ENCODE data around the gene TDG. TPM values are rescaled to one million over a fixed set of nuclear protein-coding genes. Genes with fewer than 3 reads are reported as not detected.

The TDG gene
- total RNA-seq = 10 to 100 TPM; 17.4 to 17.6 TPM
- long read RNA-seq, donor 1, partial matches to known transcripts = 0 of 7 reads
- long read RNA-seq, donor 1, other reads (novel, unspliced or antisense) = 3 of 7 reads
- long read RNA-seq, donor 2, partial matches to known transcripts = 2 of 4 reads
- long read RNA-seq, donor 2, other reads (novel, unspliced or antisense) = 0 of 4 reads

DNA sequence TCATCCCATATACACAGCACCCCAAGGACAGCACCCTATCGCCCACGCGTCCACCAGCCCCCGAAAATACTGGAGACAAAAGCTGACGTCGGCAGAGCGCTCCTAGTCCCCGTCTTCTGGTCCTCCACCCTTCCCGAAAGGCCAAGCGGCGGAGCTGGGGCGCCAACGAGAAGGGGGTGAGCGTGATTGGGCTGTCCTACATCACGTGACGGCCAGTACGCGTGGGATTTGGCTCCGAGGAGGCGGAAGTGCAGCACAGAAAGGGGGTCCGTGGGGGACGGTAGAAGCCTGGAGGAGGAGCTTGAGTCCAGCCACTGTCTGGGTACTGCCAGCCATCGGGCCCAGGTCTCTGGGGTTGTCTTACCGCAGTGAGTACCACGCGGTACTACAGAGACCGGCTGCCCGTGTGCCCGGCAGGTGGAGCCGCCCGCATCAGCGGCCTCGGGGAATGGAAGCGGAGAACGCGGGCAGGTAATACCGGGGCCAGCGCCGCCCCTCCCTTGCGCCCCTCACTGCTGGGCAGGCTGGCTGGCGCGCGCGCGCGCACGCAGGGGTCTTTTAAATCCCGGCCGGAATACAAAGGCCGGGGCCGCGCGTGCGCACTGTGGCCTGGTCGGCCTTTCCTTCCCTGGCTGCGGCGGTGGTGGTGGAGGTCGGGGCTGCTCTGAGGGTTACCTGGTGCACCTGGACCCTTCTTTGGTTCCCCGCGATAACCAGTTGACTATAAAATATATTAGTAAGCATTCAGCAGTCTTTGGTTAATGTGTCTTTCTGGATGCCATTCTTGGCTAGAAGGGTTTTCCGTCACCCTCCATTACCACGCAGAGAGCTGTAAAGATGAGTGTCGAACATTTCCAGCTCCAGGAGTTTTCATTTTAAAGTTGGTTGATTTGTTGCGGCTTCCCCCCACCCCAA is at the start of gene TDG:
TDG (plus strand) TSS at position 283 of the 915 bp plus-strand sequence; CDS start at position 449, 166 bp downstream.
- intact Hi-C loops (cut with DNase I) = loop anchor here in 1 of 2 donors (10.0 kb wide), 1 partner anchor 99 kb away; the partner anchor contains the start of gene HCFC2
- peak; percentile 99 for DNase-seq (ENCODE audit: low spot score)

- intact Hi-C loops (cut with DNase I) = no loop called here
- no peak for DNase-seq (ENCODE audit: low spot score)
These were observed 47.8 kb upstream of the TDG start for GRCh38 chr12:103917873-103918272.

DNA sequence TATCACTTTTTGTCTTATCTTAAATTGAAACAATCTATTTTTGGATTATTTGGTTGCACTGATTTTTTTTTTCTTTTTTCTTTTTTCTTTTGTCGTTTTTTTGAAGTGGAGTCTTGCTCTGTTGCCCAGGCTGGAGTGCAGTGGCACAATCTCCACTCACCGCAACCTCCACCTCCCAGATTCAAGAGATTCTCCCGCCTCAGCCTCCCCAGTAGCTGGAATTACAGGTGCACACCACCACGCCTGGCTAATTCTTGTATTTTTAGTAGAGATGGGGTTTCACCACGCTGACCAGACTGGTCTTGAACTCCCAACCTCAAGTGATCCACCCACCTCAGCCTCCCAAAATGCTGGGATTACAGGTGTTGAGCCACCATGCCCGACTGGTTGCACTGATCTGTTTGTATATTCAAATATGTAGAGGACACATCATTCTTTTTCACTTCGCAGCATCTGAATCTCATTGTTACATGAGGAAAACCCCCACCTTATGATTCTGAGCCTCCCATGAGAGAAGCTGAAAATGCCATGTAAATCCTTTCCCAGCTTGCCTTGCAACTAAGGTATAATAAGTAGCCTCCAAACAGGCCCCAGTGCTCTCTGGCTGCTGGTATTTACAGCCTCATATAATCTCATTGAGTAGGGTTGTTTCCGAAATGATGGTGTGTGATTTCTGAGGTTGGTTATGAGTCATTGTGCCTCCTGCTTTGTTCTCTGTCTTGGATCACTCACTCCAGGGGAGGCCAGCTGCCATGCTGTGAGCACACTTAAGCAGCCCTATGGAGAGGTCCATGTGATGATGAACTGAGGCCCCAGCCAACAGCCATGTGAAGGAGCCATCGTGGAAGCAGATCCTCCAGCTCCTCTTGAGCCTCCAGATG is 40.7 kb upstream of the TDG start:
- intact Hi-C loops (cut with DNase I) = loop anchor here in 1 of 2 donors (5.0 kb wide), 1 partner anchor 1072 kb away; no protein-coding TSS in a partner anchor
- no peak for DNase-seq (ENCODE audit: low spot score)

GRCh38 chr12:103928682-103929045 is 37.0 kb upstream of the TDG start:
- DNase-seq (ENCODE audit: low spot score) = peak; percentile 84
- intact Hi-C loops (cut with DNase I) = no loop called here

DNA sequence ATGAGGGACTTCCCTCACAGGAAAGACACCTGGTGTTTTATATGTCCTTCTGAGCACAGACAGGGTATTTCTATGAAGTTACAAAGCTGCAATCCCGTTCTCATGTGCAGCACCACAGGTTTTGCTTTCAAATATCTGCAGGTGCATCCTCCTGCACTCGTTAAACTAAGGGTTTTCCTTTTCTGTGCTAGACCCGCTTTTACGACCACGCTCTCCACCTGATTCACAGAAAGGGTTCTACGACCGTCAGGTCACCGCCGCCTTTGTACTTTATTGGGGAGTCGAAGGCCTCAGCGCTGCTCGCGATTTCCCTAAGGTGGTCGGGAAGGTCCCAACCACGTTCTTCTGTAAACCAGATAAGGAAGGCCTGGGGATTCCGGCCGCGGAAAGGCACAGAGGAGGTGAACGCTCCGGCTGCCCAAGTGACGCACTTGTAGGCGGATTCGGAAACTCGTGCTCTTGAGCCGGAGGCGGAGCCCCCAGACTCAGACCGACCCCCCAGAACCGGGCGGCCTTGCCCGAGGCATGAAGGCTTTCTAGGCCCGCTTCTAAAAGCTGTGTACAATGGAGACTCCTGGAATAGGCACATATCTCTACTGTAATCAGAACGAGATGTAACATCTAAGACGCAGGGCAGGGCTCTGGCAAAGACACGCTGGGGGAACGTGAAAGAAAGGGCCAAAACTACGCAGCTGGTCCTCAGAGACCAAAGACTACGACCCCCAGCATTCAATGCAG is 36.5 kb upstream of the TDG start:
- DNase-seq (ENCODE audit: low spot score) = peak; percentile 96
- intact Hi-C loops (cut with DNase I) = no loop called here

GRCh38 chr12:103929784-103930033 is 36.0 kb upstream of the TDG start:
- intact Hi-C loops (cut with DNase I) = no loop called here
- no peak for DNase-seq (ENCODE audit: low spot score)

DNA sequence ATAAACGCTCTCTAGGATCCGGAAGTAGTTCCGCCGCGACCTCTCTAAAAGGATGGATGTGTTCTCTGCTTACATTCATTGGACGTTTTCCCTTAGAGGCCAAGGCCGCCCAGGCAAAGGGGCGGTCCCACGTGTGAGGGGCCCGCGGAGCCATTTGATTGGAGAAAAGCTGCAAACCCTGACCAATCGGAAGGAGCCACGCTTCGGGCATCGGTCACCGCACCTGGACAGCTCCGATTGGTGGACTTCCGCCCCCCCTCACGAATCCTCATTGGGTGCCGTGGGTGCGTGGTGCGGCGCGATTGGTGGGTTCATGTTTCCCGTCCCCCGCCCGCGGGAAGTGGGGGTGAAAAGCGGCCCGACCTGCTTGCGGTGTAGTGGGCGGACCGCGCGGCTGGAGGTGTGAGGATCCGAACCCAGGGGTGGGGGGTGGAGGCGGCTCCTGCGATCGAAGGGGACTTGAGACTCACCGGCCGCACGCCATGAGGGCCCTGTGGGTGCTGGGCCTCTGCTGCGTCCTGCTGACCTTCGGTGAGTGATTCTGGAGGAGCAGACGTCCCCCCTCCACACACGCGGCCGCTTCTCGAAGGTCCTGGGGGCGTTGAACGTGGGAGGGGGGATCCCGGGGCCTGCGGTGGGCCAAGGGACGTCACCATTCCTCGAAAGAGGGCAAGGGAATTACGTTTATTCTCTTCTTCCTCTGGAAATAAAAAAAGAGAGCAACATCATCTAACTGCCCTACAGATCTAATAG is 35.5 kb upstream of the TDG start, which contains the start of gene HSP90B1:
HSP90B1 (plus strand) TSS at position 377 of the 753 bp plus-strand sequence; CDS start at position 483, 106 bp downstream.
- peak; percentile 100 for DNase-seq (ENCODE audit: low spot score)
- intact Hi-C loops (cut with DNase I) = no loop called here

DNA sequence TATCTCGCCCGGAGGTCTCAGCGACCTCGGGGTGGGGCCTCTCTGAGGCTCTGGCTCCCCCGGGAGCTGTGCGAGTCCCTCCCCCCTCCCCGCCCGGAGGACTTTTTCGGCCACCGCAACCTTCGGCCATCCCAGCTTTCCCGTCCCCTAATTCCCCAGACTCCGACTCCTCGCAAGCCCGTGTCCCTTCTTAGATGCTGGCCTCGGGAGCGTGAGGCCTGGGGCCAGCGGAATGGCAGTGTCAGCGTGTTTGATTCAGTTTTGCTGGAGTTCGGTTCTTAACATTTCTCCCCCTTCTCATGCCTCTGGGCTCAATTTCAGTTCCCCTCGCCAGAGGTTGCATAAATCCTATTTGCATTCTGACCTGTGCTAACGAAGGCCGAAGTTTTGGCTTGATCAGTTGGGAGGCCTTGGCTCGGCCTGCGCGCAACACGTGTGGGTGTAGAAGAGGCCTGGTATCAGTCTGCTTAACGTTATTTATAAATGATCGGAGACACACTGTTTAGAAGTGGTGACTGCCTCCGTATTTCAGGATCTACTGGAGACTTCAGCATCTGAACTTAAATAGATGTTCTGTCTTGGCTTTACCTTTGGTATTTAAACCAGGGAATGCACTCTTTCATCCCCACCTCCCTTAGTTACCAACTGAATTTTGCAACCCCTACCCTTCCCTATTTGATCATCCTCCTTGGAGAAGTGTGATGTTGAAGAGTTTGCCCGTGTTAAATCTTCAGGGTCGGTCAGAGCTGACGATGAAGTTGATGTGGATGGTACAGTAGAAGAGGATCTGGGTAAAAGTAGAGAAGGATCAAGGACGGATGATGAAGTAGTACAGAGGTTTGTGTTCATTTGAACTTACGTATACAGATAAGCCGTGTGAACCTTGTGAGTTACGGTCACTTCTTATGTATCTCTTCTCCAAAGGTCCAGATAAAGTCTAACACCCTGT is 34.6 kb upstream of the TDG start:
- peak; percentile 82 for DNase-seq (ENCODE audit: low spot score)
- intact Hi-C loops (cut with DNase I) = no loop called here

DNA sequence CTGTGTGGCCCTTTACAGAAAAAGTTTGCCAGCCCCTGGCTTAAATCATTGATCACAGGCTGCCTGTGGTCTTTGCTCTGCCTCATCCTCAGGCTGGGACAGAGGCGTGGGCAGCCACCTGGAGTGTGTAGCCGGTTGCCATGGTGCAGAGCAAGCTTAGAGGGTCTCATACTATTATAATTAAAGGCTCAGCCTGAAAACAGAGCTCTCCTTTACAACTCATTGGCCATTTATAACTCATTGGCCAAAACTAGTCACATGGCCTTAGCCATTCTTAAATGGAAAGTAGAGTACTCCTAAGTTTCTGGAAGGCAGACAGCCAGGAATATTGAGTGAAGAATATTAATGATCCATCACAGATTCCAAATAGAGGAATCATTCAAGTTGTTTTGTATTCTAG is 32.4 kb upstream of the TDG start:
- no peak for DNase-seq (ENCODE audit: low spot score)
- intact Hi-C loops (cut with DNase I) = no loop called here

- intact Hi-C loops (cut with DNase I) = no loop called here
- no peak for DNase-seq (ENCODE audit: low spot score)
These were observed 29.0 kb upstream of the TDG start for GRCh38 chr12:103936679-103937078.

DNA sequence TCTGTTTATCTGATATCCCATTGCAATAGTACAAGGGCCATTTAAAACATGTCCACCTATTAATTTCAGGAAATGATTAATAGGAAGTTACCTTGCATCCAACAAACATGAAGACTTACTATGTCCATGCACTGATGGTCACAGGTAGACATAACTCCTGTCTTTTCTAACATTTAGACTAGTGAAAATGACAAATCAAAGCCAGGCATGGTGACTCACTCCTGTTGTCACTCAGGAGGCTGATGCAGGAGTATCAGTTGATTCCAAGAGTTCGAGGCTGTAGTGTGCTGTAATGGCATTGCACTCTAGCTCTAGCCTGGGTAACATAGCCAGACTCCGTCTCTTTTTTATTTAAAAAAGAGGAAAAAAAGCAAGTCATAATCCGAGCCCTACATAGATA is 20.7 kb upstream of the TDG start:
- DNase-seq (ENCODE audit: low spot score) = no peak

DNA sequence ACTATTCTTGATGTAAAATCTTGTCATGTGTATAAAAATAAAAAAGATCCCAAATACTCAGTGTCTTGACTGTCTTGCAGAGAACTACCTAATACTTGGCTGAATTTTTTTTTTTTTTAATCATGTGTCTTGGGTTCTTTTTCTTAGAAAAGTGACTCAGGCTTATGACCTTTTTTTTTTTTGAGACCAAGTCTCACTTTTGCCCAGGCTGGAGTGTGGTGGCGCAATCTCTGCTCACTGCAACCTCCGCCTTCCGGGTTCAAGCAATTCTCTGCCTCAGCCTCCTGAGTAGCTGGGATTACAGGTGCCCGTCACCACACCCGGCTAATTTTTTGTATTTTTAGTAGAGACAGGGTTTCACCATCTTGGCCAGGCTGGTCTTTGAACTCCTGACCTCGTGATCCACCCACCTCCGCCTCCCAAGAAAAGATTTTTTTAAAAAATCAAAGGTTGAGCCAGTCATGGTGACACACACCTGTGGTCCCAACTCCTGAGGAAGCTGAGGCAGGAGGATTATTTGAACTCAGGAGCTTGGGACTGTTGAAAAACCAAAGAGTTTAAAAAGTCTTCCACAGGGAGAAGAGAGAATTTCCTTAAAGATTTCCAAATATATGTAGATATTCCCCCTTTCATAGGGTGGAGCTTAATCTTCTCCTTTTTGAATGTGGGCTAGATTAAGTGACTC is 17.7 kb upstream of the TDG start:
- intact Hi-C loops (cut with DNase I) = no loop called here
- no peak for DNase-seq (ENCODE audit: low spot score)

More for the DNA sequence above, 20.7 kb upstream of the TDG start:
- intact Hi-C loops (cut with DNase I) = no loop called here

DNA sequence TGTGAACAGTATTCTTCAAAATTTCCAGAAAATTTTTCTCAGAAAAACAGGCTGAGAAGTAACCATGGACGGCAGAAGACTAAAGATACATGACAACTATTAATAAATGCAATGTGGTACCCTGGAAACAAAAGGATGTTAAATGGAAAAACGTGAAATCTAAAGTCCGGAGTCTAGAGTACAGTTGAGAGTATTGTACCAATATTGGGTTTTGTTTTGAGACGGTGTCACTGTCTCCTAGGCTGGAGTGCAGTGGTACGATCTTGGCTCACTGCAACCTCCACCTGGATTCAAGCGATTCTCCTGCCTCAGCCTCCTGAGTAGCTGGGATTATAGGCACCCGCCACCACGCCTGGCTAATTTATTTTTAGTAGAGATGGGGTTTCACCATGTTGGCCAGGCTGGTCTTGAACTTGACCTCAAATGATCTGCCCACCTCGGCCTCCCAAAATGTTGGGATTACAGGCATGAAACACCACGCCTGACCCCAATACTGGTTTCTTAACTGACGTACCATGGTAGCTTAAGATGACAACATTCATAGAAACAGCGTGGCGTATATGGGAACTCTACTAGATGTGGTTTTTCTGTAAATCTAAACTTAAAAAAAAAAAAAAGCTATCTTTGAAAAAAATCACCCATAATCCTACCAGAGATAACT is 16.8 kb upstream of the TDG start:
- intact Hi-C loops (cut with DNase I) = no loop called here
- DNase-seq (ENCODE audit: low spot score) = no peak

GRCh38 chr12:103952497-103952896 is 13.2 kb upstream of the TDG start:
- intact Hi-C loops (cut with DNase I) = no loop called here
- no peak for DNase-seq (ENCODE audit: low spot score)

DNA sequence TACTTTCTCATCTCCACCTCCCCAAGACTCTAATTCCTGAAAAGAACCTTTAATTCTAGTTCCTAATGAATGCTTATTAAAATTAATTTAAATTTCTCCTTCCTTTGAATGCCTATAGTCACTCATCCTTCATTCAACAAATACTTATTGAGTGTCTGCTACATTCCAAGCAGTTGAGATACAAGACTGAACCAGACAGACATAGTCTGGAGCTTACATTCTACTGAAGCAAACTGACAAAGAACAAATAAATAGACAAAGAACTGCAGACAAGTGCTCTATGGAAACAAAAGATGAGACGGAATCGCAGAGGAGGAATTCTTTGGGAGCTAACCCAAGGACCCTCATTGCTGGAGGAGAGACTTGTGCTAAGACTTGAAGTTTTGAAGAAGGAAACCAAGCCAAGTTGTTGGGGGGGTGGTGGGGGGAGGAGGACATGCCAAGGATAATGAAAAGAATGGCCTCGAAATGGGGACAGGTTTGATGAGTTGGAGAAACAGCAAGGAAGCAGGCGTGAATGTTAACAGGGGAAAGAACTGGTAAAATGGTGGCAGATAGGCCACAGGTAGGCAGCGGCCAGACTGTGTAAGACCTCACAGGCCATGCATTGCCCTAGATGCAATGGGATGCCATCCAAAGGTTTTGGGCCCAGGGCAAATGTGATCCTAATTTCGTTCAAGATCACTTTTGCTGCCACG is 9.7 kb upstream of the TDG start:
- intact Hi-C loops (cut with DNase I) = no loop called here
- DNase-seq (ENCODE audit: low spot score) = no peak

DNA sequence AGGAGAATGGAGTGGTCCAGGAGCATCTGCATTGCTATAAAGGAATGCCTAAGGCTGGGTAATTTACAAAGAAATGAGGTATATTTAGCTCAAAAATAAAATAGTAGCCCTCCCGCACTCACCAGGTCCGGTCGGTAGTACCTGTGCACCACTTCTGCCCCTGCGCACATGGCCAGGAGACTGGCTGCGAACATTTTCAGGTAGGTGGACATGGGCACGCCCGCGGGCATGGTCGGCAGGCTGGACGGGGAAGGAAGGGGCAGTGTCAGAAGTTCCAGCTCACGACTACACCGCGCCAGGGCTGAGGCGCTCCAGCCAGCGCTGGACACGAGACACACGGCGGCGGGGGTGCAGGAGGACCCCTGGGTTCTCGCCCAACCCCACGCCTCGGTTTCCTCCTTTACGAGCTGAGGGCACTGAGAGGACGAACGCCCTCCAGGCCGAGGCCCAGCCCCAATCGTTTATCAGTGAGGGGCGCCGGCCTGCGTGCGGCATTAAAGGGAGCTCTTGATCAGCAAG is 9.1 kb upstream of the TDG start:
- no peak for DNase-seq (ENCODE audit: low spot score)
- intact Hi-C loops (cut with DNase I) = no loop called here

All from posterior vena cava (tissue), 2 donors.